HG03342 (cell line): ENCODE data around the gene VPREB1.
"Not testable (repeated sequence)": the region's sequence is repeated elsewhere in the genome, so short reads cannot be mapped to it uniquely, and the experiment has no call there.

Source experiments
- ATAC-seq: cut with Tn5 transposase; IDR thresholded peaks from one replicate; pipeline ENCODE4 v1.9.1; 2021; ENCODE audit warnings: mild to moderate bottlenecking, moderate library complexity; ENCODE audit not compliant: unreplicated experiment

VPREB1 gene

DNA sequence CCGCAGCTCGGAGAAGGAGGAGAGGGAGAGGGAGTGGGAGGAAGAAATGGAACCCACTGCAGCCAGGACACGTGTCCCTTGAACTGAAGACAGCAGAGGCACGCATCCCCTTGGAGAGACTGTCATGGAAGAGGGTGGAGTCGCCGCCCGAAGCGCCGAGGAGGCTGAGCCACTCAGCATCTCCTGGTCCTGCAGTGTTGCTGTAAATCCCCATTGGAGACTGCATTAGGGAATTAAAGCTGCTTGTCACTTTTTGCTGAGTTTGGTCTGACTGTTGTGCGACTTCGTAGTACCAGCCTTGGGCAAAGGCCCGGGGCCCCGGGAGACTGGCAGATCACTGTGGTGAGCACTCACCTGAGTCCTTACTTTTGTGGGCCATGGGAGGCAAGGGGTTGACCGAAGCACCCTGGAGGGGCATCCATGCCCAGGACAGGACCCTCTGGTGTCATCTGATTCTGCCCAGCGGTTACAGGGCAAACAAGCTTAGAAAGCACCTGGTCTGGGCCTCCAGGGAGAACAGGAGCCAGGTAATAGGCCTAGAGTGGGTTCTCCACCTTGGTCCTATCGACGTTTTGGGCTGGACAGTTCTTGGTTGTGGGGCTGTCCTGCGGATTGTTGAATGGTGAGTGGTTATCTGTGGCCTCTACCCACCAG lies 797 bp downstream of the VPREB1 start:
- no peak for ATAC-seq

GRCh38 chr22:22245935-22246525 lies 1.4 kb downstream of the VPREB1 start:
- no peak for ATAC-seq

DNA sequence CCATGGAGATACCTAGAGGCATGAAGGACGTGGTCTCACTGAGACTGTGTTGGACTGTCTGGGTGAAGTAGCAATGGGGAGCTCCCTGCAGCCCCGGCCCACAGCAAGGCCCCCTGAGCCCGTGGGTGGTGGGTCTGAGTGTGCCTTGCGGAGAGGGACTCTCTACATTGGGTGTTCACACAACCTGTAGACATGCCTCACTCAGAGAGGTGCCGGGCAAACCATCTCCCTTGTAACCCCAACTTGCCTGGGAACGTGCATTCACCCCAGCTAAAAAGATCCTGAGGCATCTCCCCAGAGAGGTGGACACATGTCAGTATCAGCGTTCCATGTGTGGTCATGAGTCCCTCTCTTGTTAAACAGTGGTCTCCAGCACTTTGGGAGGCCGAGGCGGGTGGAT lies 2.1 kb downstream of the VPREB1 start:
- no peak for ATAC-seq

DNA sequence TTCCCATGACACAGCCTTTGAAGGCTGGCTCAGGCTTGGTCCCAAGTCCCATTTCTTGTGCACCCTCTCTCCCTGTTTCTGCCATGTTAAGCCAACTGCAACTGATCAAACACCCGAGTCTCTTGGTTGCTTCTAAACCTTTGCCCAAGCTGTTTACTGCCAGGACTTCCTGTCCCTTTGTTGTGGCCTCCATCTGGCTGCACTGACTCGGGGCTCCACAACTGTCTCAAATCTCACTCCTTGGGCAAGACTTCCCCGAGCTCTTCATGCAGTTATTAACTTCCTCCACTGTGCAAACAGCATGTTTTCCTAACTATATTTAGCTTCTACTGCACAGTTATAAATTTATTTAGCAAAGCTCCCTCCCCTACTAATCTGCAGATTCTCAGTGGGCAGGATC lies 4.3 kb downstream of the VPREB1 start:
- ATAC-seq, result no peak

GRCh38 chr22:22250651-22251050 lies 6.1 kb downstream of the VPREB1 start:
- ATAC-seq, result not testable (repeated sequence)

DNA sequence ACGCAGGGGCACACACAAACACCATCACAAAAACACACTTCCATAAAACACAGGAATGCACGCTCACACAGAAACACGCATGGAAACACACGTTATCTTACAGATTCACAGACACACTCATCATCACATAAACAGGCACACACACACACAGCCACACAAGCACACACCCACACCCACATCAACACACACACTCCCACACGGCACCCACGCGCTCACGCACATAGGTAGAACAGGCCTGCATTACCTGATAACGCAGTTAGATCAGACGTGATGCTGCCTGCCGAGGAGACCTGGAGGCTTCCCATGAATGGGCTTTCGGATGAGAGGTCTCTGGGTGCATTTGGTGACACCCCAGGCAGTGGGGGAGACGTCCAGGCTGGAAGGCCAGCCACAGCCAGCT lies 11.5 kb downstream of the VPREB1 start:
- not testable (repeated sequence) for ATAC-seq

DNA sequence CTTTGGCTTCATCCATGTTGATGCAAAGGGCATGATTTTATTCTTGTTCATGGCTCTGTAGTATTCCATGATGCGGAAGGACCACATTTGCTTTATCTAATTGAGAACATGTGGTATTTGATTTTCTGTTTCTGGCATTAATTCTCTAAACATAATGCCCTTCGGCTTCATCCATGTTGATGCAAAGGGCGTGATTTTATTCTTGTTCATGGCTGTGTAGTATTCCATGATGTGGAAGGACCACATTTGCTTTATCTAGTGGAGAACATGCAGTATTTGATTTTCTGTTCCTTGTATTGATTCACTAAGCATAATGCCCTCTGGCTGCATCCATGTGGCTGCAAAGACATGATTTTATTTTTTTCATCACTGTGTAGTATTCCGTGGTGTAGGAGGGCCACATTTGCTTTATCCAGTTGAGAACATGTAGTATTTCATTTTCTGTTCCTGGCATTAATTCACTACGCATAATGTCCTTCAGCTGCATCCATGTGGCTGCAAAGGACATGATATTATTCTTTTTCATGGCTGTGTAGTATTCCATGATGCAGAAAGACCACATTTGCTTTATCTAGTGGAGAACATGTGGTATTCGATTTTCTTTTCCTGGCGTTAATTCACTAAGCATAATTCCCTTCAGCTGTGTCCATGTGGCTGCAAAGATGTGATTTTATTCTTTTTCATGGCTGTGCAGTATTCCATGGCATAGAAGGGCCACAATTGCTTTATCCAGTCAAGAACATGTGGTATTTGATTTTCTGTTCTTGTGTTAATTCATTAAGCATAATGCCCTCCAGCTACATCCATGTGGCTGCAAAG lies 14.2 kb downstream of the VPREB1 start:
- ATAC-seq, result not testable (repeated sequence)

GRCh38 chr22:22260169-22260568 lies 15.6 kb downstream of the VPREB1 start:
- ATAC-seq, result not testable (repeated sequence)

- ATAC-seq, result not testable (repeated sequence)
Observed at GRCh38 chr22:22260586-22260985, 16.0 kb downstream of the VPREB1 start.

GRCh38 chr22:22262332-22263074 lies 17.9 kb downstream of the VPREB1 start:
- not testable (repeated sequence) for ATAC-seq

- ATAC-seq, result not testable (repeated sequence)
Observed at GRCh38 chr22:22263823-22264222, 19.2 kb downstream of the VPREB1 start.

- ATAC-seq, result not testable (repeated sequence)
Observed at GRCh38 chr22:22270036-22270676, 25.6 kb downstream of the VPREB1 start.

DNA sequence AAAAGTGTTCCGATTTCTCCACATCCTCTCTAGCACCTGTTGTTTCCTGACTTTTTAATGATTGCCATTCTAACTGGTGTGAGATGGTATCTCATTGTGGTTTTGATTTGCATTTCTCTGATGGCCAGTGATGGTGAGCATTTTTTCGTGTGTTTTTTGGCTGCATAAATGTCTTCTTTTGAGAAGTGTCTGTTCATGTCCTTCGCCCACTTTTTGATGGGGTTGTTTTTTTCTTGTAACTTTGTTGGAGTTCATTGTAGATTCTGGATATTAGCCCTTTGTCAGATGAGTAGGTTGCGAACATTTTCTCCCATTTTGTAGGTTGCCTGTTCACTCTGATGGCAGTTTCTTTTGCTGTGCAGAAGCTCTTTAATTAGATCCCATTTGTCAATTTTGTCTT lies 32.8 kb downstream of the VPREB1 start:
- not testable (repeated sequence) for ATAC-seq

DNA sequence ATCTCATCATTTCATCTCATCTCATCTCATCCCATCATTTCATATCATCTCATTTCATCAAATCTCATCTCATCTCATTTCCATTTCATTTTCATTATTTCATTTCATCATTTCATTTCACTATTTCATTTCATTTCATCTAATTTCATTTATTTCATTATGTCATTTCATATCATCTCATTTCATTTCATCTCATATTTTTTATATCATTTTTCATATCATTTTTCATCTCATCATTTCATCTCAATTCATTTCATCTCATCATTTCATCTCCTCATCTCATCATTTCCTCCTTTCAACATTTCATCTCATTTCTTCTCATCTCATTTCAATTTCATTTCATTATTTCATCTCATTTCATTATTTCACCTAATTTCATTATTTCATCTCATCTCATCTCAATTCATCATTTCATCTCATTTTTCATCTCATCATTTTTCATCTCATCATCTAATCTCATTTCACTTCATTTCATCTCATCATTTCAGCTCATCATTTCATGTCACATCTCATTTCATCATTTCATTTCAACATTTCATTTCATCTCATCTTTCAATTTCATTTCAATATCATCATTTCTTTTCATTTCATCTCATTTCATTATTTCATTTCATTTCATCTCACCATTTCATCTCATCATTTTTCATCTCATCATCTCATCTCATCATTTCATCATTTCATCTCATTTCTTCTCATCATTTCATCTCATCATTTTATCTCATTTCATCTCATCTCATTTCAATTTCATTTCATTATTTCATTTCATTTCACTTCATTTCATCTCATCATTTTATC lies 40.6 kb downstream of the VPREB1 start:
- not testable (repeated sequence) for ATAC-seq

DNA sequence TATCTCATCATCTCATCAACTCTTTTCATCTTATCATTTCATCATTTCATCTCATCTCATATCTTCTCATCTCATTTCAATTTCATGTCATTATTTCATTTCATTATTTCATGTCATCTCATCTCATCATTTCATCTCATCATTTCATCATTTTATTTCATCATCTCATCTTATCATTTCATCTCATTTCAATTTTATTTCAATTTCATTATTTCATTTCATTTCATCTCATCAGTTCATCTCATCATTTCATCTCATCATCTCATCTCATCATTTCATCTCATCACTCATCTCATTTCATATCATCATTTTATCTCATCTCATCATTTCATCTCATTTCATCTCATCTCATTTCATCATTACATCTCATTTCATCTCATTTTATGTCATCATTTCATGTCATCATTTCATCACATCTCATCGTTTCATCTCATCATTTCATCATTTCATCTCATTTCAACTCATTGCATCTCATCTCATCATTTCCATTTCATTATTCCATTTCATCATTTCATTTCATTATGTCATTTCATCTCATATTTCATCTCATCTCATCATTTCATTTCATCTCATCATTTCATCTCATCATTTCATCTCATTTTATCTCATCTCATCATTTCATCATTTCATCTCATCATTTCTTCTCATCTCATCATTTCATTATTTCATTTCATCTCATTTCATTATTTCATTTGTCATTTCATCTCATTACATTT lies 42.0 kb downstream of the VPREB1 start:
- not testable (repeated sequence) for ATAC-seq

GRCh38 chr22:22287106-22287626 lies 42.6 kb downstream of the VPREB1 start:
- ATAC-seq, result not testable (repeated sequence)

DNA sequence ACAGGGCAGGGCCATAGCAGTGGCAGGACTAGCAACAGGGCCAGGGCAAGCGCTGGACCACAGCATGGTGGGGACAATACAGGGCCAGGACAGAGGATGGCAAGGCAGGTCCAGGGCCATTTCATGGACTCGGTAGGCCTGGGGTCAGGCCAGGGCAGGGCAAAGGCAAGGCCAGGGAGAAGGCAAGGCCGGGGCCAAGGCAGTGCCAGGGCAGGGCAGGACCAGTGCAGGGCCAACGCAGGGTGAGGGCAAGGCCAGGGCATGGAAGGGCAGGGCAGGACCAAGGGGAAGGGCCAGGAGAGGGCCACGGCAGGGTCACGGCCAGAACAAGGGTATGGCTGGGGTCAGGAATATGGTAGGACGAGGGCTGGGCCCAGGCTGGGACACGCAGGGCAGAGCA lies 45.1 kb downstream of the VPREB1 start:
- ATAC-seq, result not testable (repeated sequence)

GRCh38 chr22:22291129-22291806 lies 46.7 kb downstream of the VPREB1 start:
- ATAC-seq, result not testable (repeated sequence)
